Aorta (tissue), 5 donors: ENCODE results near the gene TLR9. TPM values are rescaled to one million over a fixed set of nuclear protein-coding genes. Genes with fewer than 3 reads are reported as not detected.
A peak's percentile ranks its signal among the peaks of the same experiment; 100 is the strongest.

Source experiments
- ATAC-seq: fragments of 200-7000 bp; cut with Tn5 transposase; one replicate; pipeline ENCODE4 v1.9.1; 2022; ENCODE audit warnings: moderate library complexity; ENCODE audit not compliant: low FRiP score
- DNase-seq, 2 donors: peaks; one replicate each; pipeline ENCODE4 v3.0.0-alpha.2; 2020
- H3K27ac ChIP-seq, 2 donors: one replicate each; pipeline ENCODE4 v1.5.1; 2013; ENCODE audit warnings: low read length in 2 of 2, mild to moderate bottlenecking in 2 of 2, moderate library complexity in 2 of 2, control low read depth in 1 of 2, inconsistent platforms in 1 of 2, low read depth in 1 of 2
- H3K27me3 ChIP-seq, 2 donors: one replicate each; pipeline ENCODE4 v1.6.1; 2013; ENCODE audit warnings: control low read depth in 1 of 2, low read length in 1 of 2, mild to moderate bottlenecking in 1 of 2, moderate library complexity in 1 of 2; ENCODE audit not compliant: insufficient read depth in 2 of 2, control insufficient read depth in 1 of 2
- H3K36me3 ChIP-seq, 2 donors: one replicate each; pipeline ENCODE4 v1.6.1; 2013; ENCODE audit warnings: control low read depth in 1 of 2, low read length in 1 of 2, mild to moderate bottlenecking in 1 of 2; ENCODE audit not compliant: insufficient read depth in 2 of 2, control insufficient read depth in 1 of 2
- H3K4me1 ChIP-seq, 2 donors: one replicate each; pipeline ENCODE4 v1.6.1; 2013; ENCODE audit warnings: low read length in 2 of 2, control low read depth in 1 of 2, mild to moderate bottlenecking in 1 of 2, moderate library complexity in 1 of 2; ENCODE audit not compliant: insufficient read depth in 2 of 2, control insufficient read depth in 1 of 2
- H3K4me3 ChIP-seq, 2 donors: one replicate each; pipeline ENCODE4 v1.5.1; 2013; ENCODE audit warnings: low read length in 2 of 2, control low read depth in 1 of 2, mild to moderate bottlenecking in 1 of 2
- H3K9me3 ChIP-seq: one replicate; pipeline ENCODE4 v1.6.1; 2013; ENCODE audit warnings: mild to moderate bottlenecking, low read length; ENCODE audit not compliant: control insufficient read depth
- WGBS, 2 donors: extraction: QIAGEN DNeasy Blood & Tissue Kit; methylation state at CpG; one replicate each; pipeline ENCODE4 v1.1.7; 2013; 5-methylcytosine and 5-hydroxymethylcytosine counted together
- intact Hi-C, 2 donors: fragments of 100-400 bp; cut with DNase I; formaldehyde crosslinking; loops; one replicate each; pipeline versions ENCODE4 v1.14.2 to v1.15.0; 2022
- polyA plus RNA-seq, 2 donors: library from polyadenylated mRNA; stranded (reverse); fragments of 200-250 nt; gene quantifications; one replicate each; pipeline ENCODE4 v1.2.3, GENCODE V29; 2013
- total RNA-seq, 2 donors: library from RNA; stranded (reverse); fragmentation: NEBNext Ultra II Directional; extraction: Animal tissue kit (Norgen Biotek cat#: 25700); gene quantifications; one replicate each; pipeline ENCODE4 v1.2.1, GENCODE V29; 2021
- donor health status: healthy with polysubstance abuse.
- donor health status: Bipolar disorder and iron deficiency.
- donor health status: DM: no; HTN: no; CAD: no.
- donor health status: DM: no; HTN: no; CAD: no.
- donor health status: DM: yes; HTN: yes; CAD: no.

Gene TLR9
- total and polyA plus RNA-seq, 4 donors: 0.42 to 0.81 TPM; not detected in 2

- Histone ChIP-seq H3K36me3 (peaks cover 0 to 10% of the 10 kb centered on the region in 2 donors), H3K4me1 (no peaks in the 10 kb centered on the region), H3K9me3 (no peaks in the 10 kb centered on the region), H3K27me3 (no peaks in the 10 kb centered on the region), H3K27ac (no peak overlapping the region), H3K4me3 (no peak overlapping the region)
- ATAC-seq (no peak), DNase-seq (no peak)
- intact Hi-C loops: loop anchor here in 1 of 2 donors (2.0 kb wide), 1 partner anchor 125 kb away; no protein-coding TSS in a partner anchor
- WGBS, 2 donors: 84 to 89% methylated on average over 3 of the region's 3 CpGs
These were observed 7.4 kb downstream of the TLR9 start for GRCh38 chr3:52218026-52218425.

GRCh38 chr3:52217409-52217805 is 8.0 kb downstream of the TLR9 start:
- WGBS, 2 donors: 90% methylated on average over 10 of the region's 10 CpGs
- H3K4me1 ChIP-seq: no peaks in the 10 kb centered on the region
- no peak overlapping the region for H3K27ac ChIP-seq
- DNase-seq: no peak
- H3K27me3 ChIP-seq: no peaks in the 10 kb centered on the region
- H3K36me3 ChIP-seq: peaks cover 0 to 13% of the 10 kb centered on the region in 2 donors
- ATAC-seq: no peak
- H3K9me3 ChIP-seq: no peaks in the 10 kb centered on the region
- no peak overlapping the region for H3K4me3 ChIP-seq
- intact Hi-C loops: no loop called here

DNA sequence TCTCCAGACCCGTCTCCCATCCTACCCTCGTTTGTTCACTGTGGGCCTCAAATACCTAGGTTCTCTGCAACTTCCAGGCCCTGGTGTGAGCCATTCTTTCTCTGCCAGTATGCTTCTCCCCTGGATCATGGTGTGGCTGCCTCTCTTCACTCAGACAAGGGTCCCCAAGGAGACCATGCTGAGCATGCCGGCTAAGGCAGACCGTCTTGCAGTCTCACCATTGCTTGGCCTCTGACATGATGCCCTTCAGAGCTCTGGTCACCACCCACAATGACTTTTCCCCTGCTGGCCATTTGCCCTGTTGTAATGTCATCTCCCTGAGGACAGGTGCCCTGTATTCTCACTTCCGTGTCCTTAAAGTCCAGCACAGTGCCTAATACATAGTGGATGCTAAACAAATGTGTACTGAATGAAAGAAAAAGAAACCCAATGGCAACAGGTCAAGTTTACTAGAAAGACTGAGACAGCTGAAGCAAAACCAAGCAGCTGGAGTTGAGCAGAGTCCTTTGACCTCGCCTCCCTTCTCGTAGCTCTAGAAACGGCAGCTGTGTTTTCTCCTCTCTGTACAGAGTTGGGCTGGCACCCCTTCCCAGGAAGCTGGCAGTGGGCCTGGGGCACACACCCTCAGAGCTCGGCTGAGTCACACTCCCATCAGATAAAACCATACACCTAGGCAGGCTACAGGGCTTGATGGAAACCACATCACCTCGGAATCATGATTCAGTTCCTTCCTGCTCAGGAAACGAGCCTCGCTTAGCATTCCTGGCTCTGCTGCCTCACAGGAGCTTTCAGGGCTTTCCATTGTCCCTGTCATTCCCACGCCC is 8.6 kb downstream of the TLR9 start:
- WGBS, 2 donors: 46 to 47% methylated on average over 13 of the region's 13 CpGs
- Histone ChIP-seq H3K27me3 (no peaks in the 10 kb centered on the region), H3K4me3 (no peak overlapping the region), H3K4me1 (no peaks in the 10 kb centered on the region), H3K27ac (no peak overlapping the region), H3K36me3 (peaks cover 0 to 13% of the 10 kb centered on the region in 2 donors), H3K9me3 (no peaks in the 10 kb centered on the region)
- ATAC-seq (peak; percentile 67), DNase-seq (peak in 1 of 2 donors; percentile 73)
- intact Hi-C loops: no loop called here

DNA sequence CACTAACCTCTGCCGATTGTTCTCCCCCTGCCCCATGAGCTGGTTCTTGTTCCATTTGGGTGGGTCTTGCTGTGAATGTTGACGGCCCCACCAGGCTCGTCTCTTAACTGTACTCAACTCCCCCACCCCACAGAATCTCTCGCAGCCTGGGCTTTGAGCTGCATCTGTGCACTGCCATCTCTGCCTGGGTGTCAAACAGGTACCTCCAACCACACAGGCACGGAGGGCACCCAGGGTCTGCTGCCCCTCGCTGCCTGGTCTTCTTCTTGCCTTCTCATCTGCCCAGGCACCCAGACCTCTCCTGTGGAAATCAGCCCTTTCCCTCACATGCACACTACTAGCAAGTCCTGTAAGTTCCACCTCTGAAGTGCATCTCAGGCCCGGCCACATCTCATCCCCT is 10.1 kb downstream of the TLR9 start:
- intact Hi-C loops: no loop called here
- Histone ChIP-seq H3K36me3 (peaks cover 0 to 18% of the 10 kb centered on the region in 2 donors), H3K4me1 (no peaks in the 10 kb centered on the region), H3K27me3 (no peaks in the 10 kb centered on the region), H3K4me3 (no peak overlapping the region), H3K9me3 (no peaks in the 10 kb centered on the region), H3K27ac (no peak overlapping the region)
- 92 to 93% methylated on average over 7 of the region's 7 CpGs for WGBS, 2 donors
- ATAC-seq (no peak), DNase-seq (no peak)

- no peaks in the 10 kb centered on the region for H3K9me3 ChIP-seq
- no peaks in the 10 kb centered on the region for H3K4me1 ChIP-seq
- intact Hi-C loops: no loop called here
- ATAC-seq (no peak), DNase-seq (no peak)
- H3K4me3 ChIP-seq: no peak overlapping the region
- H3K27me3 ChIP-seq: no peaks in the 10 kb centered on the region
- no peak overlapping the region for H3K27ac ChIP-seq
- peaks cover 0 to 20% of the 10 kb centered on the region in 2 donors for H3K36me3 ChIP-seq
These were observed 11.5 kb downstream of the TLR9 start for GRCh38 chr3:52213901-52214300.

GRCh38 chr3:52213005-52213404 is 12.4 kb downstream of the TLR9 start:
- DNase-seq (no peak), ATAC-seq (no peak)
- Histone ChIP-seq H3K4me1 (no peaks in the 10 kb centered on the region), H3K27ac (no peak overlapping the region), H3K9me3 (no peaks in the 10 kb centered on the region), H3K36me3 (peaks cover 0 to 23% of the 10 kb centered on the region in 2 donors), H3K27me3 (no peaks in the 10 kb centered on the region), H3K4me3 (no peak overlapping the region)
- WGBS, 2 donors: 77 to 80% methylated on average over 8 of the region's 8 CpGs
- intact Hi-C loops: no loop called here

- no peaks in the 10 kb centered on the region for H3K27me3 ChIP-seq
- no peak overlapping the region for H3K4me3 ChIP-seq
- ATAC-seq (no peak), DNase-seq (no peak)
- 95 to 96% methylated on average over 18 of the region's 18 CpGs for WGBS, 2 donors
- intact Hi-C loops: no loop called here
- H3K36me3 ChIP-seq: peaks cover 0 to 25% of the 10 kb centered on the region in 2 donors
- H3K9me3 ChIP-seq: no peaks in the 10 kb centered on the region
- H3K4me1 ChIP-seq: no peaks in the 10 kb centered on the region
- no peak overlapping the region for H3K27ac ChIP-seq
These were observed 14.1 kb downstream of the TLR9 start for GRCh38 chr3:52211268-52211891.

GRCh38 chr3:52210550-52211046 is 14.8 kb downstream of the TLR9 start:
- H3K27ac ChIP-seq: no peak overlapping the region
- WGBS, 2 donors: 88 to 92% methylated on average over 6 of the region's 6 CpGs
- no peaks in the 10 kb centered on the region for H3K27me3 ChIP-seq
- no peaks in the 10 kb centered on the region for H3K9me3 ChIP-seq
- H3K36me3 ChIP-seq: peaks cover 0 to 30% of the 10 kb centered on the region in 2 donors
- DNase-seq (no peak), ATAC-seq (peak; percentile 44)
- intact Hi-C loops: no loop called here
- no peak overlapping the region for H3K4me3 ChIP-seq
- no peaks in the 10 kb centered on the region for H3K4me1 ChIP-seq

- Histone ChIP-seq H3K27me3 (no peaks in the 10 kb centered on the region), H3K9me3 (no peaks in the 10 kb centered on the region), H3K36me3 (peaks cover 0 to 30% of the 10 kb centered on the region in 2 donors), H3K27ac (no peak overlapping the region), H3K4me1 (no peaks in the 10 kb centered on the region), H3K4me3 (no peak overlapping the region)
- ATAC-seq: no peak
- intact Hi-C loops: no loop called here
- DNase-seq: peak in 1 of 2 donors; percentile 12
These were observed 15.4 kb downstream of the TLR9 start for GRCh38 chr3:52210037-52210436.
